Retinal pigment epithelial cell (primary cell): Measurements from ENCODE around the gene CFAP251.

ENCODE experiments used
- DNase-seq: peaks from one replicate; pipeline ENCODE4 v3.0.0-alpha.2; 2010; ENCODE audit warnings: low read depth
- H3K4me3 ChIP-seq: 2 replicates; pipeline ENCODE4 v1.5.1; 2011; ENCODE audit warnings: mild to moderate bottlenecking, low read length, control low read depth, moderate library complexity
- CTCF ChIP-seq: conservative IDR thresholded peaks from 2 replicates; pipeline ENCODE4 v1.5.1; 2011; ENCODE audit warnings: low read depth, low read length, control low read depth, inconsistent platforms

The CFAP251 gene

GRCh38 chr12:121934309-121934664, 15.9 kb downstream of the CFAP251 start:
- TF ChIP-seq CTCF: no peak
- DNase-seq: no peak
- H3K4me3 ChIP-seq: no peak overlapping the region

- no peak for TF ChIP-seq CTCF
- DNase-seq: no peak
- no peak overlapping the region for H3K4me3 ChIP-seq
These were observed 19.3 kb downstream of the CFAP251 start for GRCh38 chr12:121937654-121938053.

GRCh38 chr12:121939186-121939585, 20.8 kb downstream of the CFAP251 start:
- DNase-seq: no peak
- H3K4me3 ChIP-seq: no peak overlapping the region
- no peak for TF ChIP-seq CTCF

- DNase-seq: no peak
- no peak for TF ChIP-seq CTCF
- no peak overlapping the region for H3K4me3 ChIP-seq
These were observed 21.8 kb downstream of the CFAP251 start for GRCh38 chr12:121939992-121940766.

- TF ChIP-seq CTCF: no peak
- no peak for DNase-seq
- H3K4me3 ChIP-seq: no peak overlapping the region
These were observed 23.8 kb downstream of the CFAP251 start for GRCh38 chr12:121942145-121942718.

- no peak for DNase-seq
- no peak overlapping the region for H3K4me3 ChIP-seq
- no peak for TF ChIP-seq CTCF
These were observed 25.5 kb downstream of the CFAP251 start for GRCh38 chr12:121943926-121944325.
